H9 (cell line): ENCODE data around the gene PPIP5K2. TPM values are rescaled to one million over a fixed set of nuclear protein-coding genes. Genes with fewer than 3 reads are reported as not detected.

Experiments
- DNase-seq: peaks from one replicate; pipeline ENCODE4 v3.0.0-alpha.2; 2017
- H2AFZ ChIP-seq: one replicate; pipeline ENCODE4 v1.6.1; 2013; ENCODE audit warnings: mild to moderate bottlenecking, low read length, control low read depth, moderate library complexity
- H2AK5ac ChIP-seq: 2 replicates; pipeline ENCODE4 v1.6.1; 2013; ENCODE audit warnings: low read length, control low read depth, mixed read lengths; ENCODE audit not compliant: insufficient read length
- H2BK120ac ChIP-seq: one replicate; pipeline ENCODE4 v1.6.1; 2013; ENCODE audit warnings: low read depth, mild to moderate bottlenecking, low read length, control low read depth, inconsistent platforms; ENCODE audit not compliant: poor library complexity, severe bottlenecking
- H2BK12ac ChIP-seq: 2 replicates; pipeline ENCODE4 v1.6.1; 2013; ENCODE audit warnings: low read length, control low read depth, mixed read lengths, low read depth; ENCODE audit not compliant: insufficient read length
- H2BK15ac ChIP-seq: 2 replicates; pipeline ENCODE4 v1.6.1; 2013; ENCODE audit warnings: low read depth, low read length, control low read depth
- H2BK20ac ChIP-seq: one replicate; pipeline ENCODE4 v1.6.1; 2013; ENCODE audit warnings: low read depth, mild to moderate bottlenecking, low read length, control low read depth, inconsistent platforms; ENCODE audit not compliant: poor library complexity, severe bottlenecking
- H2BK5ac ChIP-seq: 2 replicates; pipeline ENCODE4 v1.6.1; 2013; ENCODE audit warnings: low read length, control low read depth, mixed read lengths; ENCODE audit not compliant: insufficient read length
- H3K14ac ChIP-seq: 2 replicates; pipeline ENCODE4 v1.6.1; 2013; ENCODE audit warnings: low read length, control low read depth; ENCODE audit not compliant: insufficient read depth
- H3K18ac ChIP-seq: 2 replicates; pipeline ENCODE4 v1.6.1; 2013; ENCODE audit warnings: low read depth, mild to moderate bottlenecking, mixed read lengths, low read length, control low read depth; ENCODE audit not compliant: insufficient read length
- H3K23ac ChIP-seq: 2 replicates; pipeline ENCODE4 v1.6.1; 2013; ENCODE audit warnings: low read length, control low read depth, mixed read lengths, low read depth; ENCODE audit not compliant: insufficient read length
- H3K23me2 ChIP-seq: 2 replicates; pipeline ENCODE4 v1.6.1; 2013; ENCODE audit warnings: low read depth, mild to moderate bottlenecking, mixed read lengths, low read length, control low read depth; ENCODE audit not compliant: insufficient read length, poor library complexity, severe bottlenecking
- H3K27ac ChIP-seq: 2 replicates; pipeline ENCODE4 v1.5.1; 2013; ENCODE audit warnings: low read length, control low read depth, mixed read lengths, low read depth; ENCODE audit not compliant: insufficient read length
- H3K27me3 ChIP-seq: 2 replicates; pipeline ENCODE4 v1.6.1; 2013; ENCODE audit warnings: low read length, control low read depth, inconsistent platforms; ENCODE audit not compliant: insufficient read depth
- H3K4ac ChIP-seq: 2 replicates; pipeline ENCODE4 v1.6.1; 2013; ENCODE audit warnings: low read depth, mild to moderate bottlenecking, control low read depth, inconsistent platforms, low read length, moderate library complexity
- H3K4me1 ChIP-seq: 2 replicates; pipeline ENCODE4 v1.6.1; 2013; ENCODE audit warnings: low read length, control low read depth, inconsistent platforms; ENCODE audit not compliant: insufficient read depth
- H3K4me2 ChIP-seq: 2 replicates; pipeline ENCODE4 v1.6.1; 2013; ENCODE audit warnings: low read length, control low read depth, mixed read lengths; ENCODE audit not compliant: insufficient read length, insufficient read depth
- H3K56ac ChIP-seq: 2 replicates; pipeline ENCODE4 v1.6.1; 2013; ENCODE audit warnings: low read depth, mild to moderate bottlenecking, mixed read lengths, low read length, control low read depth; ENCODE audit not compliant: insufficient read length
- H3K79me1 ChIP-seq: 2 replicates; pipeline ENCODE4 v1.6.1; 2013; ENCODE audit warnings: low read depth, mild to moderate bottlenecking, moderate library complexity, low read length, control low read depth, inconsistent platforms; ENCODE audit not compliant: insufficient read depth, poor library complexity, severe bottlenecking
- H3K79me2 ChIP-seq: 2 replicates; pipeline ENCODE4 v1.6.1; 2013; ENCODE audit warnings: low read length, control low read depth, inconsistent platforms; ENCODE audit not compliant: insufficient read depth
- H3K9ac ChIP-seq: 2 replicates; pipeline ENCODE4 v1.6.1; 2013; ENCODE audit warnings: low read length, control low read depth, mixed read lengths; ENCODE audit not compliant: insufficient read length; ENCODE audit errors: extremely low read depth
- H3K9me3 ChIP-seq: one replicate; pipeline ENCODE4 v1.6.1; 2013; ENCODE audit warnings: low read depth, low read length, inconsistent platforms; ENCODE audit not compliant: control insufficient read depth
- H3T11ph ChIP-seq: one replicate; pipeline ENCODE4 v1.6.1; 2013; ENCODE audit warnings: mild to moderate bottlenecking, low read length, control low read depth, inconsistent platforms
- H4K20me1 ChIP-seq: one replicate; pipeline ENCODE4 v1.6.1; 2013; ENCODE audit not compliant: control insufficient read depth, insufficient read length, insufficient read depth
- H4K5ac ChIP-seq: 2 replicates; pipeline ENCODE4 v1.6.1; 2013; ENCODE audit warnings: low read depth, mild to moderate bottlenecking, mixed read lengths, low read length, control low read depth; ENCODE audit not compliant: insufficient read length
- H4K8ac ChIP-seq: replicated peaks from 2 replicates; pipeline ENCODE4 v1.6.1; 2013; ENCODE audit warnings: low read length, control low read depth, mixed read lengths, low read depth; ENCODE audit not compliant: insufficient read length
- H4K91ac ChIP-seq: 2 replicates; pipeline ENCODE4 v1.6.1; 2013; ENCODE audit warnings: low read depth, mild to moderate bottlenecking, moderate library complexity, mixed read lengths, low read length, control low read depth; ENCODE audit not compliant: insufficient read length
- H3K27ac Mint-ChIP-seq, 3 experiments: 2 replicates in 2 of 3; 3 replicates in 1 of 3; pipeline ENCODE4 v1.8.0; 2020 to 2021; ENCODE audit warnings: mixed read lengths in 3 of 3, mild to moderate bottlenecking in 1 of 3, moderate library complexity in 1 of 3
- H3K27me3 Mint-ChIP-seq: 2 replicates; pipeline ENCODE4 v1.8.0; 2021; ENCODE audit warnings: low read depth, mild to moderate bottlenecking, moderate library complexity, mixed read lengths
- H3K36me3 Mint-ChIP-seq, 3 experiments: 2 replicates in 2 of 3; 3 replicates in 1 of 3; pipeline ENCODE4 v1.8.0; 2020 to 2021; ENCODE audit warnings: low read depth in 3 of 3, mixed read lengths in 3 of 3; ENCODE audit not compliant: insufficient read depth in 1 of 3
- H3K4me1 Mint-ChIP-seq, 2 experiments: 2 replicates each; pipeline ENCODE4 v1.8.0; 2020; ENCODE audit warnings: mixed read lengths in 2 of 2
- H3K4me3 Mint-ChIP-seq, 2 experiments: 2 replicates in 1 of 2; 3 replicates in 1 of 2; pipeline ENCODE4 v1.8.0; 2020 to 2021; ENCODE audit warnings: mild to moderate bottlenecking in 2 of 2, mixed read lengths in 2 of 2, moderate library complexity in 1 of 2
- H3K9me3 Mint-ChIP-seq, 2 experiments: 2 replicates in 1 of 2; 3 replicates in 1 of 2; pipeline ENCODE4 v1.8.0; 2020; ENCODE audit warnings: mild to moderate bottlenecking in 2 of 2, mixed read lengths in 2 of 2, moderate library complexity in 1 of 2
- WGBS: extraction: QIAGEN DNeasy Blood & Tissue Kit; methylation state at CpG from one replicate; pipeline ENCODE4 v1.1.7; 2013; ENCODE audit warnings: missing lambda C conversion rate, low lambda C conversion rate, mixed read lengths; ENCODE audit not compliant: insufficient read length; ENCODE audit errors: extremely low coverage; 5-methylcytosine and 5-hydroxymethylcytosine counted together
- total RNA-seq: library from RNA; stranded (reverse); gene quantifications from 2 replicates; pipeline ENCODE4 v1.2.1, GENCODE V29; 2021
- TF ChIP-seq, protein P1 (sequence below): fragments of 200-600 bp; sonication (generic); conservative IDR thresholded peaks from 3 replicates; pipeline ENCODE4 v1.8.0; 2021; ENCODE audit warnings: antibody characterized with exemption, mild to moderate bottlenecking

The PPIP5K2 gene
- total RNA-seq, 1 experiment from 2014 or later, result 43.8 TPM

DNA sequence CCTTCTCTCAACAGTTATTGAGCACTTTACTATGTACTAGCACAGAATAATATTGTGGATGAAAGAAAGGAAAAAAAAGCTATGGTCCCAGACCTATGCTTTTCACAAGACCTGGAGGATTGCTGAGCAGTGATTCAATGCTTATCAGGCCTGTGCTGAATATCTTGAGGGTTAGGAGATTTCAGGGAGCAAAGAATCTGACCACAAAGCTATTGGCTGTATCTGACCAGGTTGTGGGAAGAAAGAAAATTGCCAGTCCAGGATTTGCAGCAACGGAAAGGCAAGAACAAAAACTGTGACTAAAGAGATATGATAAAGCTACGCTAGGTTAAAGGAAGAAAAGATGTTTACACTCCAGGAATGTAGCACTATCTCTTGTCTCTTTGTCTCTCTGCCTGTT, 123.6 kb downstream of the PPIP5K2 start:
- no peak overlapping the region for H4K5ac ChIP-seq
- no peaks in the 10 kb centered on the region for H3K79me1 ChIP-seq
- H3K14ac ChIP-seq, result no peak overlapping the region
- no peaks in the 10 kb centered on the region for H3K23me2 ChIP-seq
- H4K8ac ChIP-seq, result no peak overlapping the region
- H2BK15ac ChIP-seq, result no peak overlapping the region
- no peaks in the 10 kb centered on the region for H3K79me2 ChIP-seq
- TF ChIP-seq, protein P1, sequence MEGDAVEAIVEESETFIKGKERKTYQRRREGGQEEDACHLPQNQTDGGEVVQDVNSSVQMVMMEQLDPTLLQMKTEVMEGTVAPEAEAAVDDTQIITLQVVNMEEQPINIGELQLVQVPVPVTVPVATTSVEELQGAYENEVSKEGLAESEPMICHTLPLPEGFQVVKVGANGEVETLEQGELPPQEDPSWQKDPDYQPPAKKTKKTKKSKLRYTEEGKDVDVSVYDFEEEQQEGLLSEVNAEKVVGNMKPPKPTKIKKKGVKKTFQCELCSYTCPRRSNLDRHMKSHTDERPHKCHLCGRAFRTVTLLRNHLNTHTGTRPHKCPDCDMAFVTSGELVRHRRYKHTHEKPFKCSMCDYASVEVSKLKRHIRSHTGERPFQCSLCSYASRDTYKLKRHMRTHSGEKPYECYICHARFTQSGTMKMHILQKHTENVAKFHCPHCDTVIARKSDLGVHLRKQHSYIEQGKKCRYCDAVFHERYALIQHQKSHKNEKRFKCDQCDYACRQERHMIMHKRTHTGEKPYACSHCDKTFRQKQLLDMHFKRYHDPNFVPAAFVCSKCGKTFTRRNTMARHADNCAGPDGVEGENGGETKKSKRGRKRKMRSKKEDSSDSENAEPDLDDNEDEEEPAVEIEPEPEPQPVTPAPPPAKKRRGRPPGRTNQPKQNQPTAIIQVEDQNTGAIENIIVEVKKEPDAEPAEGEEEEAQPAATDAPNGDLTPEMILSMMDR, result no peak
- H2BK5ac ChIP-seq, result no peak overlapping the region
- H3K9me3 ChIP-seq, result no peaks in the 10 kb centered on the region
- Mint-ChIP-seq H3K27me3 (no peaks in the 10 kb centered on the region), H3K9me3 (peaks cover 11% of the 10 kb centered on the region in 2 experiments; a peak in 4 of 5 replicates), H3K36me3 (peaks cover 0 to 4% (median 0%) of the 10 kb centered on the region in 3 experiments; a peak in 2 of 7 replicates), H3K4me1 (peaks cover 3% of the 10 kb centered on the region in 2 experiments; a peak in 2 of 4 replicates), H3K4me3 (no peak overlapping the region), H3K27ac (no peak overlapping the region)
- WGBS, result no CpG with 5 or more reads among the region's 2 CpGs
- no peak overlapping the region for H4K91ac ChIP-seq
- no peak overlapping the region for H3T11ph ChIP-seq
- no peak overlapping the region for H2AK5ac ChIP-seq
- H4K20me1 ChIP-seq, result no peaks in the 10 kb centered on the region
- H3K56ac ChIP-seq, result no peak overlapping the region
- no peak overlapping the region for H3K27ac ChIP-seq
- H3K9ac ChIP-seq, result no peak overlapping the region
- no peak for DNase-seq
- H2BK20ac ChIP-seq, result peak overlapping the region; percentile 11
- H3K18ac ChIP-seq, result no peak overlapping the region
- no peak overlapping the region for H3K4me2 ChIP-seq
- H2AFZ ChIP-seq, result no peak overlapping the region
- no peak overlapping the region for H3K23ac ChIP-seq
- H3K27me3 ChIP-seq, result no peaks in the 10 kb centered on the region
- no peaks in the 10 kb centered on the region for H3K4me1 ChIP-seq
- H2BK12ac ChIP-seq, result no peak overlapping the region
- H2BK120ac ChIP-seq, result no peak overlapping the region
- H3K4ac ChIP-seq, result no peak overlapping the region
